K562 treated with DMSO at 1 percent for 48 hours (cell line): ENCODE data around the gene VRK1. TPM values are rescaled to one million over a fixed set of nuclear protein-coding genes. Genes with fewer than 3 reads are reported as not detected.

Experiments
- total RNA-seq: library from RNA; unstranded; fragments of 300-600 nt; gene quantifications from 2 replicates; pipeline ENCODE4 v1.2.3, GENCODE V29; 2022; ENCODE audit warnings: low replicate concordance; ENCODE audit errors: extremely low read depth

The VRK1 gene, protein sequence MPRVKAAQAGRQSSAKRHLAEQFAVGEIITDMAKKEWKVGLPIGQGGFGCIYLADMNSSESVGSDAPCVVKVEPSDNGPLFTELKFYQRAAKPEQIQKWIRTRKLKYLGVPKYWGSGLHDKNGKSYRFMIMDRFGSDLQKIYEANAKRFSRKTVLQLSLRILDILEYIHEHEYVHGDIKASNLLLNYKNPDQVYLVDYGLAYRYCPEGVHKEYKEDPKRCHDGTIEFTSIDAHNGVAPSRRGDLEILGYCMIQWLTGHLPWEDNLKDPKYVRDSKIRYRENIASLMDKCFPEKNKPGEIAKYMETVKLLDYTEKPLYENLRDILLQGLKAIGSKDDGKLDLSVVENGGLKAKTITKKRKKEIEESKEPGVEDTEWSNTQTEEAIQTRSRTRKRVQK
- total RNA-seq, result not detected in 2 replicates

DNA sequence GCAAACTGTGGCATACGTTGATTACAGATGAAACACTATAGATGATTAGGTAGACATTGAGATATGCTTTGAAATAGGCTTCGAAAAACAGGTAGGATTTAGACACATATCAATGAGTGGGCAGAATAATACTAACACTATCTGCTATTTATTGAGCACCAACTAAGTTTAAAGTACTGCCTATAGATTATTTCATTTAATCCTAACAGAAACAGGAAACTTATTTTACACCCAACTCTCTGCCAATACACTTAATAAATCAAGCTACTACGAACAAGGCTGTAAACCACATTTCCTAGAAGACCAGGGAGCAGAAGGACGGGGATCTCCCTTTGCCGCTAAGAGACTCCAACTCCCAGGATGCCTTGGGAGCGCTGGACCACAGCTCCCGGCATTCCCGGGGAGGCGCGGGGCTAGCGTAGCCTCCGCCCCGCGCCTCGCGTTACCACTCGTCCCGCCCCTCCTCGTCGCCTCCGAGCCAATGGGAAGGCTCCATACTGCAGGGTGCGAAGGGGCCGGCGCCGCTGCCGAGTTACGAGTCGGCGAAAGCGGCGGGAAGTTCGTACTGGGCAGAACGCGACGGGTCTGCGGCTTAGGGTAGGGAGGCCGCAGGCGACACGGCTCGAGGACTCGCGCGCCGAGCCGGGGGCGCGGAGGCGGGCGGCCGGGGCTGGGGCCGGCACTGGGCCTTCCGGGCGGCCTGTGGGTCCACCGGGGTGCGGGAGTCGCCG is at the start of gene VRK1:
VRK1 (plus strand) TSS at position 532 of the 731 bp plus-strand sequence. CDS start 36,090 bp downstream, outside the sequence.

